OCI-LY1 (cell line): ENCODE data around the gene SLC22A17.

Experiments used
- H2AFZ ChIP-seq: fragments of 200-600 bp; sonication (generic), shearing (Covaris generic); 2 replicates; pipeline ENCODE4 v1.6.0; 2014; ENCODE audit warnings: antibody characterized with exemption, mild to moderate bottlenecking, low read length
- H3F3A ChIP-seq: fragments of 200-600 bp; sonication (generic), shearing (Covaris generic); 2 replicates; pipeline ENCODE4 v1.6.0; 2014; ENCODE audit warnings: mild to moderate bottlenecking, antibody characterized with exemption, low read length, moderate library complexity; ENCODE audit not compliant: insufficient read depth
- H3K27ac ChIP-seq: fragments of 200-600 bp; sonication (generic); 2 replicates; pipeline ENCODE4 v1.5.1; 2014; ENCODE audit warnings: low read length, mixed run types, mild to moderate bottlenecking, low read depth; ENCODE audit not compliant: poor library complexity, severe bottlenecking
- H3K27me3 ChIP-seq: fragments of 200-600 bp; sonication (generic); 2 replicates; pipeline ENCODE4 v1.6.0; 2014; ENCODE audit warnings: antibody characterized with exemption, mild to moderate bottlenecking, low read length, moderate library complexity; ENCODE audit not compliant: insufficient read depth
- H3K36me3 ChIP-seq: fragments of 200-600 bp; sonication (generic); 2 replicates; pipeline ENCODE4 v1.6.1; 2014; ENCODE audit warnings: mild to moderate bottlenecking, antibody characterized with exemption, low read length, moderate library complexity, mixed read lengths; ENCODE audit not compliant: insufficient read depth
- H3K4me1 ChIP-seq: fragments of 200-600 bp; sonication (generic); 2 replicates; pipeline ENCODE4 v1.5.1; 2014; ENCODE audit warnings: mild to moderate bottlenecking, low read length, moderate library complexity; ENCODE audit not compliant: insufficient read depth, severe bottlenecking
- H3K4me2 ChIP-seq: fragments of 200-600 bp; sonication (generic), shearing (Covaris generic); 2 replicates; pipeline ENCODE4 v1.6.1; 2014; ENCODE audit warnings: low read length
- H3K4me3 ChIP-seq: fragments of 200-600 bp; sonication (generic); 2 replicates; pipeline ENCODE4 v1.5.1; 2014; ENCODE audit warnings: low read length, low read depth, mild to moderate bottlenecking, mixed read lengths; ENCODE audit not compliant: poor library complexity, severe bottlenecking
- H3K79me2 ChIP-seq: fragments of 200-600 bp; shearing (Covaris generic); 2 replicates; pipeline ENCODE4 v1.6.1; 2016; ENCODE audit warnings: mixed run types, low read length, mixed read lengths; ENCODE audit not compliant: insufficient read depth
- H3K9ac ChIP-seq: fragments of 200-600 bp; sonication (generic), shearing (Covaris generic); 2 replicates; pipeline ENCODE4 v1.6.1; 2014; ENCODE audit warnings: mild to moderate bottlenecking, low read length, mixed read lengths
- H3K9me2 ChIP-seq: fragments of 200-600 bp; sonication (generic), shearing (Covaris generic); 2 replicates; pipeline ENCODE4 v1.6.1; 2014; ENCODE audit warnings: low read depth, mild to moderate bottlenecking, low read length, mixed read lengths
- H3K9me3 ChIP-seq: fragments of 200-600 bp; shearing (Covaris generic); 2 replicates; pipeline ENCODE4 v1.6.1; 2014; ENCODE audit warnings: low read length, mixed read lengths
- H4K20me1 ChIP-seq: fragments of 200-600 bp; sonication (generic), shearing (Covaris generic); 2 replicates; pipeline ENCODE4 v1.6.0; 2016; ENCODE audit warnings: mild to moderate bottlenecking, low read length; ENCODE audit not compliant: insufficient read depth
- CTCF ChIP-seq: fragments of 200-600 bp; sonication (generic), shearing (Covaris generic); IDR thresholded peaks from 2 replicates; pipeline ENCODE4 v1.5.1; 2017; ENCODE audit warnings: mild to moderate bottlenecking, antibody characterized with exemption, low read length, moderate library complexity, mixed read lengths
- EZH2 ChIP-seq: fragments of 200-600 bp; sonication (generic), shearing (Covaris generic); IDR thresholded peaks from 2 replicates; pipeline ENCODE4 v1.8.0; 2017; ENCODE audit warnings: borderline replicate concordance, mixed run types, mild to moderate bottlenecking, antibody characterized with exemption, low read length, moderate library complexity, mixed read lengths

The SLC22A17 gene

GRCh38 chr14:23299211-23299957 lies 53.3 kb downstream of the SLC22A17 start:
- no peak for TF ChIP-seq EZH2
- TF ChIP-seq CTCF: peak; percentile 32; the same call in 1 of the 2 replicates
- Histone ChIP-seq H2AFZ (no peak overlapping the region), H3K4me1 (peaks cover 32% of the 10 kb centered on the region), H3F3A (no peaks in the 10 kb centered on the region), H3K27me3 (no peaks in the 10 kb centered on the region), H4K20me1 (no peaks in the 10 kb centered on the region), H3K9ac (no peak overlapping the region), H3K4me3 (no peak overlapping the region), H3K4me2 (no peak overlapping the region), H3K79me2 (no peaks in the 10 kb centered on the region), H3K27ac (no peak overlapping the region), H3K36me3 (peaks cover 17% of the 10 kb centered on the region; the same call in 1 of the 2 replicates), H3K9me2 (no peaks in the 10 kb centered on the region), H3K9me3 (no peaks in the 10 kb centered on the region)

- no peaks in the 10 kb centered on the region; the same call in 1 of the 2 replicates for H3K27me3 ChIP-seq
- H3K36me3 ChIP-seq: peaks cover 17% of the 10 kb centered on the region; the same call in 1 of the 2 replicates
- no peaks in the 10 kb centered on the region for H3F3A ChIP-seq
- no peaks in the 10 kb centered on the region for H3K79me2 ChIP-seq
- no peak overlapping the region for H3K9ac ChIP-seq
- no peak overlapping the region for H3K4me3 ChIP-seq
- no peak overlapping the region for H2AFZ ChIP-seq
- H3K9me2 ChIP-seq: no peaks in the 10 kb centered on the region
- TF ChIP-seq CTCF (no peak), EZH2 (no peak)
- no peak overlapping the region for H3K27ac ChIP-seq
- H4K20me1 ChIP-seq: no peaks in the 10 kb centered on the region
- H3K9me3 ChIP-seq: no peaks in the 10 kb centered on the region
- no peak overlapping the region for H3K4me2 ChIP-seq
- peaks cover 28% of the 10 kb centered on the region for H3K4me1 ChIP-seq
These were observed 54.9 kb downstream of the SLC22A17 start for GRCh38 chr14:23297611-23298277.

GRCh38 chr14:23297096-23297495 lies 55.6 kb downstream of the SLC22A17 start:
- Histone ChIP-seq H4K20me1 (no peaks in the 10 kb centered on the region), H3K4me1 (peaks cover 27% of the 10 kb centered on the region), H3K9me2 (no peaks in the 10 kb centered on the region), H3K36me3 (peaks cover 17% of the 10 kb centered on the region; the same call in 1 of the 2 replicates), H3K9ac (no peak overlapping the region), H3K27ac (no peak overlapping the region), H2AFZ (no peak overlapping the region), H3K79me2 (no peaks in the 10 kb centered on the region), H3K9me3 (no peaks in the 10 kb centered on the region), H3K27me3 (no peaks in the 10 kb centered on the region; the same call in 1 of the 2 replicates), H3K4me2 (no peak overlapping the region), H3F3A (no peaks in the 10 kb centered on the region), H3K4me3 (no peak overlapping the region)
- TF ChIP-seq CTCF: no peak
- TF ChIP-seq EZH2: no peak
